HG03025 (cell line): Measurements from ENCODE around the gene PDHX.
A peak's percentile ranks its signal among the peaks of the same experiment; 100 is the strongest.

ENCODE experiments used
- ATAC-seq: cut with Tn5 transposase; IDR thresholded peaks from one replicate; pipeline ENCODE4 v1.9.1; 2021; ENCODE audit warnings: mild to moderate bottlenecking, moderate library complexity; ENCODE audit not compliant: unreplicated experiment, low FRiP score

PDHX gene

DNA sequence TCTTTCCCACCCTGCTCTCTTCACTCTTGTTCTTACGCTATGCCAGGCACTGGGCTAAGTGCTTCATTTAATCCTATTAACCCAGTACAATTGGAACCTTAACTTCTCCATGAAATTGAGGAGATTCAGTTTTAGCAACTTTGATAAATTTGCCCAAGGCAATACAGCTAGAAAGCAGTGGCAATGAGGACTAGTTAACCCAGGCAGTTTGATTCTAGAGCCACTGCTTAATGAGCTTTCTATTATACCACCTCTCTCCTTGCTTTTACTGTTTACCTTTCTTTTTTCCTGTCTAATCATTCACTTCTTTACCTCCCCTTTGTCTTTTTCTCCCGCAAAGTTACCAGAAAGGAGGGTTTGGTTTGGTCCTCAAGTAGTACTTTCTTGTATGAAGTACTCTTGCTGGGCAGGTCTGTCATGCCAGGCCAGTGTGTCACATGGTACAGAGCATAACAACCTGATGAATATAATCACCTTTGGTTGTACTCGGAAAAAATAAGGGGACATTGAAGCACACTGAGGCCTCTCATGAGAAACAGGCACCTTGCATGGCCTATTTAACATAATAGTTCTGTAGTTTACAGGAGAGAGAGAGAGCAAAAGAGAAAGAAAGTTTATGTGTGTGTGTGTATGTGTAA, 70.6 kb downstream of the PDHX start:
- ATAC-seq = no peak

DNA sequence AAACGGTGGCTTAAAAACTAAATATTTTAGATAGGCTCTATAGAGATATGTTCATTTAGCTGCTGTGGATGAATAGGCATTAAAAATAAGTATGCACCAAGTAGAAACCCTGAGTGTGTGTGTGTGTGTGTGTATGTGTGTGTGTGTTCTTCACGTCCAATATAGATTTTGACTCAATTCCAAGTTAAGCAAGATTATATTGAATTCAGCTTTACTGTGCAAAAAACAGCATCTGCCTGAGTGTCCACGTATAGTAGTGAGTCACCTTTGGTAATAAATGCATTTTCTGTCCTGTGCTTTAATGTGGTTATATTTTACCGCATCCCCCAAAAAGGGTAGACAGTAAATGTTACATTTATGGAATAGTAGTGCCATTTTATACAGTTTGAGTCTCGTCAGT, 71.2 kb downstream of the PDHX start:
- ATAC-seq = no peak

DNA sequence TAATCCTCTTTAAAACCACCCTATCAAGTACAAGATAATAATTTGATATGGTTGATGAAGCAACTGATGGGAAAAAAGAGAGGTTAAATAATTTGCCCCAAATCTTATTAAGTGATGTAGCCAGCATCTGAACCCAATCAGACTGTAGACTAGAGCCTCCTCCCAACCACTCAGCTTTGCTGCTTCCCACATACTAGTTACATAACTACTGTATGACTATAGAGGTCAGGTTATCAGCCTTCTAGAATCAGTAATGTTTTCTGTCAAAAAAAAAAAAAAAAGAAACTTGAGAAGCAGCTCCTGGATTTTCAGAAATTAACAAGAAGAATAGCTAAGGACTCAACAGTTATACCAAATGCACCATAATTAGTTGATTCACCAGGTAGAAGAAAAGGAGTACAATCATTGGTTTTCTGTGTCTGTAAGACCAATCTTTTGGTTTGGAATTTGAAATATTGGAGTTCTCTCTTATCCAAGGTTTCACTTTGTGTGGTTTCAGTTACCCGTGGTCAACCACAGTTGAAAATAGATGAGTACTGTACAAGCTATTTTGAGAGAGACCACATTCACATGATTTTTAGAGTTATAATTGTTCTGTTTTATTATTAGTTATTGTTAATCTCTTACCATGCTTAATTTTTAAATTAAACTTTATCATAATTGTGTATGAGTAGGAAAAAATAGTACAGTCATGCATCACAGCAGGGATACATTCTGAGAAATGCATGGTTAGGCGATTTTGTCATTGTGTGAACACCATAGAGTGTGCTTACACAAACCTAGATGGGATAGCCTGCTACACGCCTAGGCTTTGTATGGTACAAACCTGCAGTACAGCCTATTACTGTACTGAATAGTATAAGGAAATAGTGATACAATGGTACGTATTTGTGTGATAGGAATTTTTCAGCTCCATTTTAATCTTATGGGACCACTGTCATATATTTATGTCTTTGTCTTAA, 72.2 kb downstream of the PDHX start:
- ATAC-seq = no peak

DNA sequence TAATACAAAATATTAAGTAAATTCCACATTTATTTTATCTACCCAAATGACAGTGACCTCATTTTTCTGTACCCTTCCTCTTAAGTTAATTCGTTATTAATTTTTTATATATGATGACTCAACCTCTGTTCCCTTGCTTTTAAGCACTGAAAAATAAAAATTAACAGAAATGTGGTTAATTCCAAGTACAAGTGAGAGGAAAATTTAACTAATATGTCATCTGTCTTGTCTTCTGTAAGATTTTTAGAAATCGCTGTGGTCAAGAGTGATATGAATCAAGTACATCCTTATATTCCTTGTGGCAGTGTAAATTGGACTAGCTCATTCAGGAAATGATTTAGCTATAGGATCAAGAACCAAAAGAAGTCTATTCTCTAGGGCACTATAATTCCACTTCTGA, 74.5 kb downstream of the PDHX start:
- no peak for ATAC-seq

GRCh38 chr11:34994854-34995253, 78.4 kb downstream of the PDHX start:
- no peak for ATAC-seq

DNA sequence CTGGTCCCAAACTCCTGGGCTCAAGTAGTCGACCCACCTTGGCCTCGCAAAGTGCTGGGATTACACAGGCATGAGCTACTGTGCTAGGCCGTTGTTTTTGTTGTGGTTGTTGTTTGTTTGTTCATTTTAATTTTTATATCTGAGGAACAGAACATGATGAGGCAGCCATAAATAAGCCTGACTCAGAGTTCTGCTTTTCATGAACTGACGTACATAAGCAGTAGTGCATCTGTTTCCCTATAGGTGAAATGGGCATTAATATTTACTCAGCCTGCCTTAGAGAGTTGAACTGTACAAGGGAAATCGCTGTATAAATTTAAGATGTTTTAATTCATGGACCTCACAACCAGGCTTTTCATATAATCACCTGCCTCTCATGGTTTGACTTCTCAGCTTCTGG, 80.5 kb downstream of the PDHX start:
- ATAC-seq = no peak

DNA sequence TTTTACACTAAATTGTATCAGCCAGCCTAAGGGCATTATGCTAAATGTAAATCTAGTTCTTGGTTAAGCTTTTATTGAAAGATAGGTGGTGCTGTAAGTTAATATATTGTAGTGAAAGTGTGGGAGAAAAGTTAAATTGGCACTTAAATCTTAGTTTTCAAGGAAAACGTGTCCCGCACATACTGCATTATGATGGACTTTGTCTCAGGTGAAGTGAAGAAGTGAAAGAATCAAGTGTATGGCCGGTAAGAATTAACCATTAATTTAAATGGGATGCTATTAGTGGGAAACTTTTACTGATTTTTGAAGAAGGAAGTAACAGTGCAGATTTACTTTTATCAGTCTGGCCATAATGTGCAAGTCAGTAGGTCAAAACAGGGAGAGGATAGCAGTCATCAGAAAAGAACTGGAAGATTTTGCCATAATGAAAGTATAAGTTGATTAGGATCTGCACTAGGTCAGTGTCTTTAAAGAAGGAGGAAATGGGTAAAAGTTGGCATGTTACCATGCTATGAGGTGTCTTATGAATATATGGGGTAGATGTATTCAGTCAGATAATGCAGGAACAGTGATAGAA, 81.6 kb downstream of the PDHX start:
- ATAC-seq = no peak

GRCh38 chr11:34999453-34999852, 83.0 kb downstream of the PDHX start:
- no peak for ATAC-seq

GRCh38 chr11:35003186-35003585, 86.8 kb downstream of the PDHX start:
- no peak for ATAC-seq

GRCh38 chr11:35003658-35004057, 87.2 kb downstream of the PDHX start:
- ATAC-seq = no peak

- ATAC-seq = no peak
These were observed 88.8 kb downstream of the PDHX start for GRCh38 chr11:35005141-35005780.

- peak; percentile 91 for ATAC-seq
These were observed 90.1 kb downstream of the PDHX start for GRCh38 chr11:35006389-35007128.

DNA sequence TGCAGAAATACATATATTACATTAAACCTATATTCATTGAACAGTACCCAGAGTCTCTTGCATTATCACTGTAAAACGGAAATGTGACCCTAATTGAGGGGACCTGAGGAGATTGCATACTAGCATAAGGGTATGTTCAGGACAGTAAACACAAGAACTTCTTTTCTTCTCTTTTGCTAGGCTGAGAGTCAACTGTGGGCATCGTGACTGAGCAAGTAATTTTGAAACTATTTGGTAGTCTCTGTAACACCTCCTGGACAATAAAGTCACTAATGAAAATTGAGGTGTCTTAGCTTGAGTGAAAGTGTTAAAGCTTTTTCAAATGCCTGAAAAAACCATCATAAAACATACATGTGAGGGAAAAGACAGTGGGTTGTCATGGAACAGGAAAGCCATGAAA, 90.9 kb downstream of the PDHX start:
- peak; percentile 46 for ATAC-seq

DNA sequence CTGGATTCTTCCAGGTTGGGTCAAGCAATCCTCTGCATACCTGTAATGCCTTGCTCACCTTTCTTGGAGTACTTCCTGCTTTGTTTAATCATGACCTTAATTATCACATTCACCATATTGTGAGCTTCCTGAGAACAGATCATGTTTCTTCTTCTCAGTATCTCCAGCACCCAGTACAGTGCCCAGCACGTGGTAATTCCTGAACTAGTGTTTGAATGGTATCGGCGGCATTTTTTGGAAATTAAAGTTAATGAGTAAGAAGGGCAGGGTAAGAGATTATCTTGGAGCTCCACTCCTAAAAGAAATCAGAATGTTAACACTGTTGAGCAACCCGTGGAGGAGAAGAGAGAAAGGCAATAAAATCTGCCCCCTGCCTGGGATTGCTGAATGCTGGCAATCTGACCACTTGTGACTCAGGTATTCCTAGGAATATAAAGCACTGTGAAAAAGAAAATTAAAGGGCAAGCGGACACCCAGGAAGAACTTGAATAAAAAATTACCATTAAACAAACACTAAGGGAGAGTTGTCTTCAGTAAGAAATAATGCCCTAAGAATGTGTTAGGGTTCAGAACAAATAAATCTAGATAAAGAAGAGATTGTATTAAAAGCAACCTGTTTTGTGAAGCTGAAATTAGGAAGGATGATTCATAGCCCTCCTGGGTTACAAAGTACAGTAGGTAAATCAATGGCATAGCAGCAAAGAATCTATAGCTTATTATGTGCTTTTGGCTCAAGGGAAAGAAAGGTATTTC, 92.9 kb downstream of the PDHX start:
- ATAC-seq = no peak

DNA sequence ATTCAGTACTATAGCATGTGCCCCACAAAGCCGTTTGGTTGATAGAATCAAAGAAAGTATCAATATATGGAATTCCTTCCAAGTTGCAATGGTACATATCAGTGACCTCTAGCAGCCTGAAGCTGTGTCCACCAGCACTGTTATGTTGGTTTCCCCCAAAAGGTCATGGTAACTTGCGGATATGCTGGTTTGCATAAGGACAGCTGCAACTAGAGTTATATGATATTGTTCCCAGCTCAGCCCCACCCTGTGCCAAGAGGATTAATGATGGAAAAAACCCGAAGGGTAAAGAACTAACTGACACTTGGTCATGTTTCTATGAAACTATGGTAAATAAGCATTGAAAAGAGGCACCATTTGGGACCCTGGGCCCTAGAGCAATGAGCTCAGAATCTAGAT, 93.5 kb downstream of the PDHX start:
- ATAC-seq = no peak

- no peak for ATAC-seq
These were observed 94.2 kb downstream of the PDHX start for GRCh38 chr11:35010654-35011053.

- ATAC-seq = no peak
These were observed 95.0 kb downstream of the PDHX start for GRCh38 chr11:35011389-35011788.

- no peak for ATAC-seq
These were observed 95.5 kb downstream of the PDHX start for GRCh38 chr11:35011944-35012343.

DNA sequence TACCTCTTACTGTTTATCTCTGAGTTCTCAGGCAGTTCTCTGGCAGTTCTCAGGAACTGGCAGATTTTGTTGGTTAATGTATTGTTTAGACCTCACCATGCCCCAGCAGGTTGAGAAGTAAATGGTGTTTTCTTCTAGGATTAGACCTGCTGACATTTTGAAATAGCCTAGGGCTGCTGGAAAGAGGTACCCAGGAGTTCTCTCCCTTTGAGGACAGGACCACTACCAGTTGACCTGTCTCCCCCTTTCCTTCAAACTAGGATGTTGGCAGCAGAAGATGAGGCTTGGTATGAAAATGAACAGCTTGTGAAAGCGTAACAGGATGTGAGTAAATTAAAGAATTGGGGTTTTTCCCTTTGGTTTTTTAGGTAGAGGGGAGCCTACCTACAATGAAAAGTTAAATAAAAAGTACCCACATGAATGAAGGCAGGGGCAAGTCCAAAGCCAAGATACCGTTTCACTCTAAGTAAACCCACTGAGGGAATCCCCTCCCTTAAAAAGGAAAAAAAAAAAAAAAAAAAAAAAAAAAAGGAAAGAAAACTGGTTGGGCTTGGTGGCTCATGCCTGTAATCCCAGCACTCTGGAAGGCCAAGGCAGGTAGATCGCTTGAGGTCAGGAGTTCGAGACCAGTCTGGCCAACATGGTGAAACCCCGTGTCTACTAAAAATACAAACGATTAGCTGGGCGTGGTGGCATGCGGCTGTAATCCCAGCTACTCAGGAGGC, 96.2 kb downstream of the PDHX start:
- peak; percentile 56 for ATAC-seq
